CD14-positive monocyte (primary cell): ENCODE measurements around the gene CD37. TPM values are rescaled to one million over a fixed set of nuclear protein-coding genes. Genes with fewer than 3 reads are reported as not detected.

Experiments used
- DNase-seq, 3 donors: peaks; one replicate each; pipeline ENCODE4 v3.0.0-alpha.2; 2011 to 2022
- H2AFZ ChIP-seq: 2 replicates; pipeline ENCODE4 v1.6.0; 2012; ENCODE audit warnings: mild to moderate bottlenecking, low read depth, low read length, inconsistent platforms; ENCODE audit not compliant: insufficient read depth, poor library complexity, severe bottlenecking
- H3K27ac ChIP-seq, 2 donors: 1 replicate in 1 of 2; 2 replicates in 1 of 2; pipeline ENCODE4 v1.5.1; 2012 to 2013; ENCODE audit warnings: low read length in 2 of 2, control low read depth in 1 of 2, inconsistent platforms in 1 of 2, low read depth in 1 of 2, mild to moderate bottlenecking in 1 of 2
- H3K27me3 ChIP-seq, 2 donors: one replicate each; pipeline versions ENCODE4 v1.6.0 to v1.6.1; 2011 to 2013; ENCODE audit warnings: low read length in 2 of 2; ENCODE audit not compliant: control insufficient read depth in 2 of 2, insufficient read depth in 2 of 2
- H3K36me3 ChIP-seq, 2 donors: replicated peaks in 1 of 2; 1 replicate in 1 of 2; 2 replicates in 1 of 2; pipeline versions ENCODE4 v1.5.1 to v1.6.1; 2012 to 2013; ENCODE audit warnings: low read length in 2 of 2, control low read depth in 1 of 2, inconsistent platforms in 1 of 2, mild to moderate bottlenecking in 1 of 2; ENCODE audit not compliant: insufficient read depth in 2 of 2, control insufficient read depth in 1 of 2
- H3K4me1 ChIP-seq, 2 donors: 1 replicate in 1 of 2; 2 replicates in 1 of 2; pipeline versions ENCODE4 v1.5.1 to v1.6.1; 2012 to 2013; ENCODE audit warnings: low read length in 2 of 2, control low read depth in 1 of 2, inconsistent platforms in 1 of 2, mild to moderate bottlenecking in 1 of 2, moderate library complexity in 1 of 2; ENCODE audit not compliant: insufficient read depth in 2 of 2, control insufficient read depth in 1 of 2
- H3K4me2 ChIP-seq: replicated peaks from 2 replicates; pipeline ENCODE3; 2012; ENCODE audit warnings: low read length, moderate library complexity, mild to moderate bottlenecking; ENCODE audit not compliant: poor library complexity, severe bottlenecking; ENCODE audit errors: extremely low read depth
- H3K4me3 ChIP-seq, 3 experiments: fragments of 200-600 bp in 1 of 3; sonication (generic) in 1 of 3; replicated peaks in 1 of 3; 1 replicate in 2 of 3; 2 replicates in 1 of 3; pipeline ENCODE4 v1.5.1; 2011 to 2013; ENCODE audit warnings: low read length in 3 of 3, mild to moderate bottlenecking in 3 of 3, control low read depth in 2 of 3, low read depth in 2 of 3, inconsistent platforms in 1 of 3, moderate library complexity in 1 of 3
- H3K79me2 ChIP-seq: 2 replicates; pipeline ENCODE4 v1.6.0; 2012; ENCODE audit warnings: mild to moderate bottlenecking, control low read depth, inconsistent platforms, low read length, moderate library complexity; ENCODE audit not compliant: insufficient read depth
- H3K9ac ChIP-seq: 2 replicates; pipeline ENCODE4 v1.6.0; 2017; ENCODE audit warnings: low read length, mild to moderate bottlenecking; ENCODE audit not compliant: insufficient read depth, poor library complexity, severe bottlenecking
- H3K9me3 ChIP-seq, 2 donors: replicated peaks in 1 of 2; 1 replicate in 1 of 2; 2 replicates in 1 of 2; pipeline versions ENCODE4 v1.5.1 to v1.6.1; 2012 to 2013; ENCODE audit warnings: low read length in 2 of 2, control low read depth in 1 of 2; ENCODE audit not compliant: control insufficient read depth in 1 of 2, insufficient read depth in 1 of 2
- H4K20me1 ChIP-seq: 2 replicates; pipeline ENCODE4 v1.6.0; 2012; ENCODE audit warnings: mild to moderate bottlenecking, low read length, control low read depth, moderate library complexity; ENCODE audit not compliant: insufficient read depth
- H3K27ac Mint-ChIP-seq, 7 donors: one replicate each; pipeline ENCODE4 v1.8.0; 2020; ENCODE audit warnings: mild to moderate bottlenecking in 7 of 7, mixed read lengths in 7 of 7, moderate library complexity in 6 of 7, inconsistent platforms in 2 of 7
- H3K27me3 Mint-ChIP-seq, 3 donors: one replicate each; pipeline ENCODE4 v1.8.0; 2021 to 2022; ENCODE audit warnings: low read depth in 3 of 3, mild to moderate bottlenecking in 3 of 3, mixed read lengths in 3 of 3, moderate library complexity in 3 of 3, inconsistent platforms in 1 of 3
- H3K36me3 Mint-ChIP-seq, 2 donors: one replicate each; pipeline ENCODE4 v1.8.0; 2020; ENCODE audit warnings: mixed read lengths in 2 of 2, inconsistent platforms in 1 of 2, mild to moderate bottlenecking in 1 of 2
- H3K4me1 Mint-ChIP-seq: one replicate; pipeline ENCODE4 v1.8.0; 2020; ENCODE audit warnings: mild to moderate bottlenecking, mixed read lengths
- H3K4me3 Mint-ChIP-seq, 2 donors: one replicate each; pipeline ENCODE4 v1.8.0; 2020; ENCODE audit warnings: mild to moderate bottlenecking in 2 of 2, mixed read lengths in 2 of 2, moderate library complexity in 1 of 2
- H3K9me3 Mint-ChIP-seq, 7 donors: one replicate each; pipeline ENCODE4 v1.8.0; 2020 to 2022; ENCODE audit warnings: mixed read lengths in 7 of 7, mild to moderate bottlenecking in 6 of 7, moderate library complexity in 6 of 7, inconsistent platforms in 2 of 7
- WGBS: methylation state at CpG from one replicate; pipeline ENCODE4 v1.1.5; 2013; ENCODE audit warnings: missing lambda C conversion rate; ENCODE audit not compliant: insufficient coverage; 5-methylcytosine and 5-hydroxymethylcytosine counted together
- intact Hi-C, 2 donors: fragments of 100-400 bp; cut with micrococcal nuclease; formaldehyde crosslinking; loops; one replicate each; pipeline versions ENCODE4 v1.15.0 to v1.15.1; 2023
- polyA plus RNA-seq, 3 donors: library from polyadenylated mRNA; depleted of rRNA in 1 of 3; unstranded in 2 of 3; stranded (reverse) in 1 of 3; fragments of 300-500 nt in 2 of 3; fragments of >200 nt in 1 of 3; fragmentation: Illumina TruSeq in 2 of 3; gene quantifications; 1 replicate in 2 of 3; 2 replicates in 1 of 3; pipeline ENCODE4 v1.2.3, GENCODE V29; 2012 to 2021
- TF ChIP-seq, protein P1 (sequence below): fragments of 200-600 bp; IDR thresholded peaks from one replicate; pipeline ENCODE4 v1.8.0; 2022; ENCODE audit warnings: antibody characterized with exemption, mild to moderate bottlenecking

CD37 gene
- polyA plus RNA-seq, 3 donors, result 147 to 380 (median 194) TPM

DNA sequence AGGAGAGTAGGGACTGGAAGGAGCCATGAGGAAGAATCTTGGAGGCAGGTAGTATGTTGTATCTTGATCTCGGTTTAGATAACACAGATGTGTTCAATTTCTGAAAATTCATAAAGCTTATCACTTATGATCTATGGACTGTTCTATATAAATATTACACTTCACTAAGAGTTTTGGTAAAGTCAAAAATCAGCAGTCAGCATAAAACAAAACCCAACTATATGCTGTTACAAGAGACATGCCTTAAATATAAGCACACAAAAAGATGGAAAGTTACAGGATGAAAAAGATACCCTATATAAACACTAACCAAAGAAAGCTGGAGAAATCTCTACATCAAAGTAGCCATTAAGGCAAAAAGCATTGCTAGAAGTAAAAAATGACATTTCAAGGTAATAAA is 48.4 kb downstream of the CD37 start:
- no peaks in the 10 kb centered on the region for H3K36me3 ChIP-seq
- H3K4me3 Mint-ChIP-seq, result no peak overlapping the region
- H3K4me1 ChIP-seq, result peaks cover 3 to 5% of the 10 kb centered on the region in 2 donors
- intact Hi-C loops, result no loop called here
- H3K27ac ChIP-seq, result no peak overlapping the region
- H2AFZ ChIP-seq, result no peak overlapping the region
- TF ChIP-seq, protein P1, sequence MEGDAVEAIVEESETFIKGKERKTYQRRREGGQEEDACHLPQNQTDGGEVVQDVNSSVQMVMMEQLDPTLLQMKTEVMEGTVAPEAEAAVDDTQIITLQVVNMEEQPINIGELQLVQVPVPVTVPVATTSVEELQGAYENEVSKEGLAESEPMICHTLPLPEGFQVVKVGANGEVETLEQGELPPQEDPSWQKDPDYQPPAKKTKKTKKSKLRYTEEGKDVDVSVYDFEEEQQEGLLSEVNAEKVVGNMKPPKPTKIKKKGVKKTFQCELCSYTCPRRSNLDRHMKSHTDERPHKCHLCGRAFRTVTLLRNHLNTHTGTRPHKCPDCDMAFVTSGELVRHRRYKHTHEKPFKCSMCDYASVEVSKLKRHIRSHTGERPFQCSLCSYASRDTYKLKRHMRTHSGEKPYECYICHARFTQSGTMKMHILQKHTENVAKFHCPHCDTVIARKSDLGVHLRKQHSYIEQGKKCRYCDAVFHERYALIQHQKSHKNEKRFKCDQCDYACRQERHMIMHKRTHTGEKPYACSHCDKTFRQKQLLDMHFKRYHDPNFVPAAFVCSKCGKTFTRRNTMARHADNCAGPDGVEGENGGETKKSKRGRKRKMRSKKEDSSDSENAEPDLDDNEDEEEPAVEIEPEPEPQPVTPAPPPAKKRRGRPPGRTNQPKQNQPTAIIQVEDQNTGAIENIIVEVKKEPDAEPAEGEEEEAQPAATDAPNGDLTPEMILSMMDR, result no peak
- peaks cover 0 to 3% of the 10 kb centered on the region in 2 donors for H3K27me3 ChIP-seq
- H3K4me3 ChIP-seq, result no peak overlapping the region
- peaks cover 8% of the 10 kb centered on the region for H3K4me1 Mint-ChIP-seq
- peaks cover 7 to 19% (median 10%) of the 10 kb centered on the region in 7 donors for H3K9me3 Mint-ChIP-seq
- H3K9ac ChIP-seq, result no peak overlapping the region
- no peaks in the 10 kb centered on the region for H4K20me1 ChIP-seq
- no CpG with 5 or more reads among the region's 1 CpG for WGBS
- H3K9me3 ChIP-seq, result peaks cover 0 to 8% of the 10 kb centered on the region in 2 donors
- no peaks in the 10 kb centered on the region for H3K79me2 ChIP-seq
- no peak for DNase-seq
- H3K36me3 Mint-ChIP-seq, result no peaks in the 10 kb centered on the region
- no peak overlapping the region for H3K4me2 ChIP-seq
- no peak overlapping the region for H3K27ac Mint-ChIP-seq
- peaks cover 12 to 18% (median 17%) of the 10 kb centered on the region in 3 donors for H3K27me3 Mint-ChIP-seq

DNA sequence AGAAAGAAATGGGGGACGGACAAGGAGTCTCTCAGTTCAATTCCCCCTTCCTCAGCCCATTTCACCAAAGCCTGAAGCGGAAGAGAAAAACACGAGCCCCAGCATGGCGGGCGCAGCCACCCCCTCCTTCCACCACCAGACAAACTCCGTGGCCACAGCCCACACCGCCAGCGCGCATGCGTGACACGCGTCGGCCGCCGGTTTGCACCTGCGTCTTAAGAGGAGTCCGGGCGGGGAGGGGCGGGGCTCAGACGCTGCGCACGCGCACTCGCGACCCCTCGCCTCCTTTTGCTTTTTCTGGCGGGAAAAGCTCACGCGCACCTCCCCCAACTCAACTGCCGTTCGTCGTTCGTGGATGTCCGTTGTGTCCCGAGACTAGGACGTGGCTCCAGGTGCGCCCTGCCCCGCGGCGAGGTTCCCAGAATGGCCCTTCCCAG is 52.7 kb downstream of the CD37 start, which contains the start of gene KASH5:
TSS of gene KASH5 (plus strand) at position 314 of the 437 bp plus-strand sequence. CDS start 2,635 bp downstream, outside the sequence.
- H3K9ac ChIP-seq, result no peak within 1 kb of the TSS
- TF ChIP-seq, protein P1, result no peak
- no peaks in the 10 kb centered on the region for H3K9me3 ChIP-seq
- H3K27ac Mint-ChIP-seq, result peak within 1 kb of the TSS in 4 of 7 donors; percentile 30 to 75 (median 50)
- H3K4me1 Mint-ChIP-seq, result peaks cover 13% of the 10 kb centered on the region
- peaks cover 8 to 23% (median 19%) of the 10 kb centered on the region in 3 donors for H3K27me3 Mint-ChIP-seq
- H3K4me3 Mint-ChIP-seq, result peak within 1 kb of the TSS; percentile 59 to 67
- peak within 1 kb of the TSS in 2 of 3 experiments; percentile 42 to 51 for H3K4me3 ChIP-seq
- peak; percentile 78 to 84 (median 82) for DNase-seq
- intact Hi-C loops, result no loop called here
- peak within 1 kb of the TSS; percentile 54 for H3K4me2 ChIP-seq
- H2AFZ ChIP-seq, result peak within 1 kb of the TSS; percentile 53
- no peaks in the 10 kb centered on the region for H3K36me3 Mint-ChIP-seq
- no peaks in the 10 kb centered on the region for H3K36me3 ChIP-seq
- H3K9me3 Mint-ChIP-seq, result peaks cover 0 to 7% (median 4%) of the 10 kb centered on the region in 7 donors
- 19% methylated on average over 32 of the region's 40 CpGs for WGBS
- no peaks in the 10 kb centered on the region for H4K20me1 ChIP-seq
- H3K27me3 ChIP-seq, result no peaks in the 10 kb centered on the region
- no peaks in the 10 kb centered on the region for H3K79me2 ChIP-seq
- peaks cover 3 to 5% of the 10 kb centered on the region in 2 donors for H3K4me1 ChIP-seq
- H3K27ac ChIP-seq, result no peak within 1 kb of the TSS
